Body of pancreas (tissue), 4 donors: ENCODE measurements around the gene TNNC2. TPM values are rescaled to one million over a fixed set of nuclear protein-coding genes. Genes with fewer than 3 reads are reported as not detected.
"Not testable (repeated sequence)": the region's sequence is repeated elsewhere in the genome, so short reads cannot be mapped to it uniquely, and the experiment has no call there.

Source experiments
- ATAC-seq: fragments of 150-250 bp; one replicate; pipeline ENCODE4 v1.9.1; 2016
- DNase-seq, 4 donors: peaks; one replicate each; pipeline ENCODE4 v3.0.0-alpha.2; 2019
- H3K27ac ChIP-seq, 4 donors: fragments of 200-600 bp; sonication (generic); 1 replicate in 3 of 4; 2 replicates in 1 of 4; pipeline versions ENCODE4 v1.5.1 to v1.6.1; 2016 to 2019; ENCODE audit warnings: mild to moderate bottlenecking in 1 of 4, mixed read lengths in 1 of 4, moderate library complexity in 1 of 4
- H3K27me3 ChIP-seq, 2 donors: fragments of 200-600 bp; sonication (generic); one replicate each; pipeline ENCODE4 v1.6.0; 2016; ENCODE audit warnings: mild to moderate bottlenecking in 1 of 2
- H3K36me3 ChIP-seq, 2 donors: fragments of 200-600 bp; sonication (generic); replicated peaks in 1 of 2; 2 replicates each; pipeline ENCODE4 v1.5.1; 2016; ENCODE audit warnings: low read depth in 2 of 2; ENCODE audit not compliant: insufficient read depth in 1 of 2
- H3K4me1 ChIP-seq: fragments of 200-600 bp; sonication (generic); one replicate; pipeline ENCODE4 v1.6.0; 2016
- H3K4me3 ChIP-seq, 2 donors: fragments of 200-600 bp; sonication (generic); 1 replicate in 1 of 2; 2 replicates in 1 of 2; pipeline ENCODE4 v1.5.1; 2016 to 2019
- H3K9me3 ChIP-seq, 3 donors: fragments of 200-600 bp; sonication (generic); 1 replicate in 2 of 3; 2 replicates in 1 of 3; pipeline ENCODE4 v1.5.1; 2016
- CTCF ChIP-seq, 7 experiments: fragments of 450-650 bp in 4 of 7; fragments of 200-600 bp in 3 of 7; sonication (generic) in 3 of 7; IDR thresholded peaks; one replicate each; pipeline ENCODE4 v1.5.1; 2016 to 2019; ENCODE audit warnings: antibody characterized with exemption in 7 of 7
- POLR2A ChIP-seq, 3 donors: fragments of 450-650 bp; IDR thresholded peaks; one replicate each; pipeline ENCODE4 v1.6.1; 2016; ENCODE audit warnings: antibody characterized with exemption in 3 of 3, mild to moderate bottlenecking in 2 of 3
- WGBS, 2 donors: methylation state at CpG; one replicate each; pipeline ENCODE4 v1.1.5; 2017; 5-methylcytosine and 5-hydroxymethylcytosine counted together
- intact Hi-C: fragments of 100-400 bp; cut with DNase I; formaldehyde crosslinking; loops from one replicate; pipeline ENCODE4 v1.15.1; 2023
- total RNA-seq, 2 donors: library from RNA; depleted of rRNA; stranded (reverse); fragments of >200 nt; gene quantifications; one replicate each; pipeline ENCODE4 v1.1.0, GENCODE V29; 2016

Gene TNNC2
- total RNA-seq, 2 donors from 2014 or later, result not detected

GRCh38 chr20:45810191-45810970 lies 16.7 kb downstream of the TNNC2 start:
- Histone ChIP-seq H3K9me3 (no peaks in the 10 kb centered on the region), H3K4me1 (peaks cover 6% of the 10 kb centered on the region), H3K27ac (no peak overlapping the region), H3K4me3 (no peak overlapping the region), H3K36me3 (peaks cover 3 to 26% of the 10 kb centered on the region in 2 donors), H3K27me3 (no peaks in the 10 kb centered on the region)
- 90 to 94% methylated on average over 8 of the region's 8 CpGs for WGBS, 2 donors
- no peak for ATAC-seq
- TF ChIP-seq POLR2A (IDR thresholded peaks at IDR 0.05), result no peak
- no peak for TF ChIP-seq CTCF (IDR thresholded peaks at IDR 0.05)
- no peak for DNase-seq
- intact Hi-C loops, result no loop called here

DNA sequence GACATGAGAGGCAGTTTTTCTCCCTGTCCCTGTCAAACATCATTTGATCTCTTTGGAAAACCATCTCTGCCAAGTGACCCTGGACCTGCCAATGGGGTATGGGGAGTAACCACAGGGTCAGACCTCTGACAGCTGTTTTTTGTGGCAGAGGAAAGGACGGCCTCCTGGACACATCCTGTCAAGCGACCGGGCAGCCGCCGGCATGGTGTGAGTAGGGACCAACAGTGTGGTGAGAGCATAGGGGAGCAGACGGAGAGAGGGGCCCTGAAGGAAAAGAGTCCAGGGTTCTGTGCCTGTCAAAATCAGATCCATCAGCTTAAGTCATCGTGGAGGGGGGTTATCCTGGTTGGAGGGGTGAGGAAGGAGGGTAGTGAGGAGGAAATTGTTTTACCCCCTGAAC lies 25.3 kb downstream of the TNNC2 start:
- no peak overlapping the region for H3K4me3 ChIP-seq
- H3K9me3 ChIP-seq, result no peaks in the 10 kb centered on the region
- intact Hi-C loops, result no loop called here
- TF ChIP-seq CTCF (IDR thresholded peaks at IDR 0.05), result no peak
- no peak for TF ChIP-seq POLR2A (IDR thresholded peaks at IDR 0.05)
- ATAC-seq, result no peak
- 95 to 98% methylated on average over 7 of the region's 7 CpGs for whole genome bisulfite sequencing, 2 donors
- H3K27ac ChIP-seq, result no peak overlapping the region
- H3K36me3 ChIP-seq, result peaks cover 17 to 39% of the 10 kb centered on the region in 2 donors
- no peaks in the 10 kb centered on the region for H3K4me1 ChIP-seq
- DNase-seq, result no peak
- no peaks in the 10 kb centered on the region for H3K27me3 ChIP-seq

GRCh38 chr20:45798935-45799642 lies 28.0 kb downstream of the TNNC2 start:
- H3K27me3 ChIP-seq, result no peaks in the 10 kb centered on the region
- TF ChIP-seq CTCF (IDR thresholded peaks at IDR 0.05) (peak in 6 of 7 experiments; percentile 42 to 65 (median 56)), POLR2A (IDR thresholded peaks at IDR 0.05) (no peak)
- no peak overlapping the region for H3K27ac ChIP-seq
- intact Hi-C loops, result no loop called here
- H3K4me1 ChIP-seq, result no peaks in the 10 kb centered on the region
- peak; percentile 81 for ATAC-seq
- WGBS, 2 donors, result 30 to 37% methylated on average over 4 of the region's 4 CpGs
- no peak overlapping the region for H3K4me3 ChIP-seq
- DNase-seq, result peak; percentile 58 to 74 (median 65)
- H3K9me3 ChIP-seq, result no peaks in the 10 kb centered on the region
- H3K36me3 ChIP-seq, result peaks cover 6 to 25% of the 10 kb centered on the region in 2 donors

DNA sequence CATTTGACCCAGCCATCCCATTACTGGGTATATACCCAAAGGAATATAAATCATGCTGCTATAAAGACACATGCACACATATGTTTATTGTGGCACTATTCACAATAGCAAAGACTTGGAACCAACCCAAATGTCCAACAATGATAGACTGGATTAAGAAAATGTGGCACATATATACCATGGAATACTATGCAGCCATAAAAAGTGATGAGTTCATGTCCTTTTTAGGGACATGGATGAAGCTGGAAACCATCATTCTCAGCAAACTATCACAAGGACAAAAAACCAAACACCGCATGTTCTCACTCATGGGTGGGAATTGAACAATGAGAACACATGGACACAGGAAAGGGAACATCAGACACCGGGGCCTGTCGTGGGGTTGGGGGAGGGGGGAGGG lies 29.2 kb downstream of the TNNC2 start:
- WGBS, 2 donors, result 90 to 94% methylated on average over 3 of the region's 3 CpGs
- H3K27ac ChIP-seq, intact Hi-C loops, DNase-seq, ATAC-seq, H3K4me1 ChIP-seq, H3K9me3 ChIP-seq, H3K27me3 ChIP-seq, H3K4me3 ChIP-seq: not testable (repeated sequence)
- peaks cover 0 to 16% of the 10 kb centered on the region in 2 donors for H3K36me3 ChIP-seq

DNA sequence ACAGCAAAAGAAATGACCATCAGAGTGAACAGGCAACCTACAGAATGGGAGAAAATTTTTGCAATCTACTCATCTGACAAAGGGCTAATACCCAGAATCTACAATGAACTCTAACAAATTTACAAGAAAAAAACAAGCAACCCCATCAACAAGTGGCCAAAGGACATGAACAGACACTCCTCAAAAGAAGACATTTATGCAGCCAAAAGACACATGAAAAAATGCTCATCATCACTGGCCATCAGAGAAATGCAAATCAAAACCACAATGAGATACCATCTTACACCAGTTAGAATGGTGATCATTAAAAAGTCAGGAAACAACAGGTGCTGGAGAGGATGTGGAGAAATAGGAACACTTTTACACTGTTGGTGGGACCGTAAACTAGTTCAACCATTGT lies 29.6 kb downstream of the TNNC2 start:
- H3K4me3 ChIP-seq, H3K27ac ChIP-seq, H3K9me3 ChIP-seq, intact Hi-C loops, H3K4me1 ChIP-seq, H3K27me3 ChIP-seq, ATAC-seq, DNase-seq: not testable (repeated sequence)
- WGBS, 2 donors, result no CpG with 5 or more reads among the region's 1 CpG
- H3K36me3 ChIP-seq, result peaks cover 0 to 11% of the 10 kb centered on the region in 2 donors
